HG03159 (cell line): ENCODE results near the gene EEPD1.

ENCODE experiments used
- ATAC-seq: cut with Tn5 transposase; IDR thresholded peaks from one replicate; pipeline ENCODE4 v1.9.1; 2021; ENCODE audit warnings: mild to moderate bottlenecking, moderate library complexity; ENCODE audit not compliant: unreplicated experiment

EEPD1 gene

GRCh38 chr7:36188906-36189305 is 35.9 kb downstream of the EEPD1 start:
- no peak for ATAC-seq

GRCh38 chr7:36190447-36191291 is 37.6 kb downstream of the EEPD1 start:
- ATAC-seq = no peak

- ATAC-seq = no peak
Observed at GRCh38 chr7:36191292-36191920, 38.4 kb downstream of the EEPD1 start.

DNA sequence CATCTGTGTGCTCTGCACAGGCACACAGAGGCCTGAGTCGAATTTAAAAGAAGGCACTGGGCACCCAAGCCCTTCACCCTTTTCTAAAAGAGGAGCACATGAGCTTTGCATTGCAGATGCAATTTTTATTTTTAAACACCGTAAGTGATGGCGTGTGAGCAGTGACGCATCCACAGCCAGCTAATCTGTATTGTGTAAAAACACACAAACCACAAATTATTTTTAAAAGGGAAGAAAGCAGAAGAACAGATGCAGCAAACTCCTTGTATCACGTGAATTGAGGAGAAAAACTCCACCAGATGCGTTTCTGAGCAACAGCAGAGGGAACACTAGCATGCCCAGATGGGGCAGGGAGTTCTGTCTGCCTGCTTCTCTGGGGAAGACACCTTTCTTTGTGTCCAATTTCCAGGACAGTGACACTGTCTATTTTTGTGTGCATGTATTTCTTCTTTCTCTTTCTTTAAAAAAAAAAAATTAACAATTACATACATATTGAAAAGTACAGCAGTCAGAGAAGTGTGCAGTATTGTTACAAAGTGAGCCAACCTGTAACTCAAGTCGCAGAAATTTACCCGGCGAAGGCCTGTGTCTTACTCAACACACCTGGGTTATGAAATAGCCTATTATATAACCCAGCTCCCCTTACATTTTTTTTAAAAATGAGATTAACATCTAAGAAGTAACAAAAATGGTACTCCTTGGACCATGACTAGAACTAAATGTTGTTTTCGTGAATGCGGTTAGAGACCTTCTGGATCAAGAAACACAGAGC is 39.2 kb downstream of the EEPD1 start:
- no peak for ATAC-seq

DNA sequence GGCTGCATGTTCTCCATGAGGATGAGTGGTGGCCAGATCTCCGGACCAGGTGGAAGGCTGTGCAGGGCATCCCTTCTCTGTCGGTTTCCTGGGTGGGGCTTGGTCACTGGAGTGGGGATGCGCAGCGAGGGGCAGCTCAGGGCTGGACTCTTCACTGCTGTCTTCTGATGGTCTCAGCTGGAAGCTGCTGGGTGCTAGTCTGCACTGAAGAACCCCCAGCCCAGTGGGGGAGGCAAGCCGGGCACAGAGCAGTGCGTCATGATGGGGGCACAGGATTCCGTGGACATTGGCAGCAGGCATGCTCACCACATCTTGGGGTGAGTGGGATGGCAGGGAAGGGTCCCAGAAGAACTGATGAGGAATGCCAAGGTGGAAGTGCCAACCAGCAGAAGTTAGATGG is 39.8 kb downstream of the EEPD1 start:
- ATAC-seq = no peak

GRCh38 chr7:36198854-36199266 is 45.8 kb downstream of the EEPD1 start:
- no peak for ATAC-seq

- ATAC-seq = no peak
Observed at GRCh38 chr7:36199329-36199728, 46.3 kb downstream of the EEPD1 start.

DNA sequence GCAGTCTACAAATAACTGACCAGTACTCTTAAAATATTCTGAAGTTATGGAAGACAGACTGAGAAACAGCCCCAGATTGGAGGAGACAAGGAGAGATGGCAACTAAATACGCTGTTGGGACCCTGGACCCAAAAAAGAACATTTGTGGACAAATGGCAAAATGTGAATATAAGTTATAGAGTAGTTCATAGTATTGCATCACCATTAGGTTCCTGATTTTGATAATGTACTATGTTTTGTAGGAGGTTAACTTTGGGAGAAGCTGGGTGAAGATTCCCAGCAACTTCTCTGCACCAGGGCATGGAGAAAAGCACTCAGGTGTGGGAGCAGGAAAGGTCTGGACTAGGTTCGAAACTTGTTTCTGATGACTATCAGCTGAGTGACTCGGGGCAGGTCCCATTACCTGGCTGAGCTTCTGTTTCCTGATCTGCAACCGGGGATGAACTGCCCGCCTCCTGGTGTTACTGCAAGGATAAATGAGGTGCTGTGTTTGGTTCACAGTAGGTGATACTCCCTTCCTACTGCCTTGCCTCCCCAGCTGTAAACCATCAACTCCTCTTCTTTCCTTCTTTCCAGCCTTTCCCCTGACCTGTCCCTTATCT is 48.2 kb downstream of the EEPD1 start:
- ATAC-seq = no peak

DNA sequence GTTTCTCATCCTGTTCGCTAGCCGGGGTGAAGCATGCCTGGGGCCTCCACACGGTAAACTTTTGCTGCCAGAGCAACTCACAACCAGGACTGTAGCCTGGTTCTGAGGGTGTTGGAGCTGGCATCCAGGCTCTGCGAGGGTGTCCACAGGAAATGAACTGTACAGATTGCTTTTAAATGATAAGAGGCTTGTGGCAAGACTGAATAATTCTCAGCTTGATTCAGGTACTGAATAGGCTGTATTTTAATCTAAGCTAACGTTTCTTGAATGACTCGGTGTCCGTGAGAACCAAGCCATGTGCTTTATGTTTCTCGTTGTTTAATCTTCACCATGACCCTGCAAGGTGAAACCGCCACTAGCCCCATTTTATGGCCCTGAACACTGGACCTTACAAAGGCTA is 49.3 kb downstream of the EEPD1 start:
- no peak for ATAC-seq

DNA sequence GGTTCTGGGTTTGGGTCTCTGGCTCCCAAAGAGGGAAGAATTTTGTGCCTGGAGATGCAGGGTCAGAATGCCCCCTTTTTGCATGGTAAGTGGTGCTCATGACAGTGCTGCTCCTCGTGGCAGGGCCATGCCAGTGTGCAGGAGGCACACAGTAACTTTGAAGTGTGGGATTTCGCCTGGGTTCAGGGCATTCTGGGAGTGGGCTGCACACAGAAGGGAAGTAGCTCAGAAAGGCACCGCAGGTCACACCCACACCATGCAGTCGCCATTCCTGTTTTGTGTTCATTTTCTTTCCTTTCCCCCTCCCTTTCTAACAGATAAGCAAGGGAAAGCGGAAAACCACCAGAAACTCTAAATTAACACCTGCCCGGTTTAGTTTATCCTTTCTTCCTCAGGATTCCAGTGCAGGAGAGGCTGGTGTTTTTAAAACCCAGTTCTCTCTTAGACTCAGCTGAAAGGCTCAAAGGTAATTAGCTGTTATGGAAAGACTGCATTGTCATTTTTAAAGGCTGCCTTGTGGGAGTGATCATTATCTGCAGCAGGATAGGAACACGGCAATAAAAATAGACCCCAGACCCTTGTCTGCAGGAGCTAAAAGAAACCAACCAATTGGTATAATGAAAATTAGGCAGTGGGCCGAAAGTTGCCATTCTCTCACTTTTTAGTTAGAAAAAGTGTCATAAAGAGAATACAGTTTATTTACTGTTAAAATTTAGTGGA is 50.2 kb downstream of the EEPD1 start:
- ATAC-seq = no peak

DNA sequence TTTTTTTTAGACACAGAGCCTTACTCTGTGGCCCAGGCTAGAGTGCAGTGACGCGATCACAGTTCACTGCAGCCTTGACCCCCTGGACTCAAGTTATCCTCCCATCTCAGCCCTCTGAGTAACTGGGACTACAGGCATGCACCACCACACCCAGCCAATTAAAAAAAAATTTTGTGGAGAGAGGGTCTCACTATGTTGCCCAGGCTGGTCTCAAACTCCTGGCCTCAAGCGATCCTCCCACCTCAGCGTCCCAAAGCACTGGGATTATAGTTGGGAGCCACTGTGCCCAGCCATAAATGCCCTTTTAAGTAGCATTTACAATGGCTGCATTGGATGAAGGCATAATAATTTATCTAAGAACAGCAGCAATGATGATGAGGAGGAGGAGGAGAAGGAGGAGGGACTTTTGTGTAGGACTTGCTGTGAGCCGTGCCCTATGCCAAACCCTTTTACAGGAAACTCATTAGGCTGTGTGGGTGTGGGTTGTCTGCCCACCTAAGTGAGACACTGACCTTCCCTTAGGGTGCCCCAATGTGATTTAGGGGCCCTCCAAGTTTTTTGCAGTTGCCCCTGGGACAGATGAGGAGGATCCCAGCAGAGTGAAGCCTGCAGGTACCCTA is 51.1 kb downstream of the EEPD1 start:
- no peak for ATAC-seq

GRCh38 chr7:36204929-36205635 is 52.0 kb downstream of the EEPD1 start:
- no peak for ATAC-seq

GRCh38 chr7:36205803-36206202 is 52.7 kb downstream of the EEPD1 start:
- no peak for ATAC-seq

GRCh38 chr7:36207451-36208291 is 54.6 kb downstream of the EEPD1 start:
- ATAC-seq = no peak

DNA sequence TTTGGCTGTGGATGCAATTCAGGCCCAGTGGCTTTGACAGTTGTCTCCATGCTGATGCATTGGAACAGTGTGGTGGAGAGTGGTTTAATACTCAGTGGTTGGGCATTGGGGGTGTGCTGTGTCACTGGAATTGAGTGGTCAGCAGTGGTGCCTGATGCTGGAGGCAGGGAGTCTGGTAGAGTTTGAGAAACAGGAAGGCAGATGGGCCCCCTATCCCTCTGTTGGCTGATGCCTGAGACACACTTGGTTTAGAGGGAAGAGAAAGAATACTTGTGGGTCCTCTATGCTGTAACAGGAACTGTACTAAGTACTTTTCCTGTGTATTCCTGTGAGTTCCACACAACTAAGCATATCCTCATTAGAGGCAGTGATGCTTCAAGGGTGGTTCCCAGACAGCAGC is 55.4 kb downstream of the EEPD1 start:
- no peak for ATAC-seq

- no peak for ATAC-seq
Observed at GRCh38 chr7:36208997-36209813, 56.2 kb downstream of the EEPD1 start.

DNA sequence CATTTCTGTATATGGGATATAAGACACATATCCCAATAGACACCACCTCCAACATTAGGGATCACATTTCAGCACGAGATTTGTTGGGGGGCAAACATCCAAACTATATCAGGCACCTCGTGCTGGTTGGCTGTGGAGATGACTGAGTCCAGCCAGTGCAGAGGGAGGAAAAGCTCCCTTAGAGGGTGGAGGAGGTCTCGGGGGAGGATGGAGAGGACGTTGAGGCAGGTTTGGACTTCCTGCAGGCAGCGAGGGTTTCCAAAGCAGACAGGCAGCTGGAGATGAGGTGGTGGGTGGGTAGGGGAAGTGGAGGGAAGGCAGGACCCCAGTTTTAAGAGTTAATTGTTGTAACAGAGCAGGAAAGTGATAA is 56.7 kb downstream of the EEPD1 start:
- ATAC-seq = no peak
